ENCODE measurements around the gene CAPZA3.

DNA sequence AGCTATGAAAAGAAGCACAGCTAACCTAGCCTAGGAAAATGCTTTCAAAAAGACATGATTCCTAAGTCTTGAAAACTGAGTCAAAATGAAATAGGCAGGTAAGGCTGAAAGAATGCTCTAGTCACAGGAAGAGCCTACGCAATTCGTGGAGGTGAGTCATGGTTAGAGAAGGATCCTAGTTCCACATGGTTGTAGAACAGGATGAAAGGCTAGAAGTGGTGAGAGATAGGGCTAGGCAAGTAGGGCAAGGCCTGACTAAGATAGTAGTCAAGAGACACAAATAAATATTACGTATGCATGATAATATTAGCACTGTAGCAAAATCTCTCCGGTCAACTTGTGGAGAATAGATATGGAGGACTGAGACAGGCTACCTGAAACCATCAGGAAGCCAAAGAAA is 47.3 kb upstream of the CAPZA3 start:
- TF ChIP-seq, protein P1, sequence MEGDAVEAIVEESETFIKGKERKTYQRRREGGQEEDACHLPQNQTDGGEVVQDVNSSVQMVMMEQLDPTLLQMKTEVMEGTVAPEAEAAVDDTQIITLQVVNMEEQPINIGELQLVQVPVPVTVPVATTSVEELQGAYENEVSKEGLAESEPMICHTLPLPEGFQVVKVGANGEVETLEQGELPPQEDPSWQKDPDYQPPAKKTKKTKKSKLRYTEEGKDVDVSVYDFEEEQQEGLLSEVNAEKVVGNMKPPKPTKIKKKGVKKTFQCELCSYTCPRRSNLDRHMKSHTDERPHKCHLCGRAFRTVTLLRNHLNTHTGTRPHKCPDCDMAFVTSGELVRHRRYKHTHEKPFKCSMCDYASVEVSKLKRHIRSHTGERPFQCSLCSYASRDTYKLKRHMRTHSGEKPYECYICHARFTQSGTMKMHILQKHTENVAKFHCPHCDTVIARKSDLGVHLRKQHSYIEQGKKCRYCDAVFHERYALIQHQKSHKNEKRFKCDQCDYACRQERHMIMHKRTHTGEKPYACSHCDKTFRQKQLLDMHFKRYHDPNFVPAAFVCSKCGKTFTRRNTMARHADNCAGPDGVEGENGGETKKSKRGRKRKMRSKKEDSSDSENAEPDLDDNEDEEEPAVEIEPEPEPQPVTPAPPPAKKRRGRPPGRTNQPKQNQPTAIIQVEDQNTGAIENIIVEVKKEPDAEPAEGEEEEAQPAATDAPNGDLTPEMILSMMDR (IDR thresholded peaks at IDR 0.05; ENCODE audit: low read length), result no peak
- TF ChIP-seq EZH2 (optimal IDR thresholded peaks at IDR 0.05; ENCODE audit: low read depth, low read length), result no peak
